Osteoblast (primary cell): ENCODE results near the gene LMOD2. TPM values are rescaled to one million over a fixed set of nuclear protein-coding genes. Genes with fewer than 3 reads are reported as not detected.

Experiments
- DNase-seq: peaks from one replicate; pipeline ENCODE4 v3.0.0; 2011; ENCODE audit warnings: low spot score, mixed read lengths; ENCODE audit not compliant: insufficient read length; ENCODE audit errors: missing footprints
- H2AFZ ChIP-seq: 2 replicates; pipeline ENCODE4 v1.6.0; 2011; ENCODE audit warnings: mild to moderate bottlenecking, low read length
- H3K27ac ChIP-seq: 2 replicates; pipeline ENCODE4 v1.5.1; 2011; ENCODE audit warnings: mild to moderate bottlenecking, low read depth, low read length, moderate library complexity
- H3K27me3 ChIP-seq: 2 replicates; pipeline ENCODE4 v1.6.0; 2012; ENCODE audit warnings: mild to moderate bottlenecking, control low read depth, inconsistent platforms, low read length, moderate library complexity; ENCODE audit not compliant: insufficient read depth
- H3K36me3 ChIP-seq: 2 replicates; pipeline ENCODE4 v1.5.1; 2011; ENCODE audit warnings: mild to moderate bottlenecking, low read length, control low read depth, moderate library complexity; ENCODE audit not compliant: insufficient read depth
- H3K4me1 ChIP-seq: 2 replicates; pipeline ENCODE4 v1.5.1; 2011; ENCODE audit warnings: mild to moderate bottlenecking, low read length, control low read depth, moderate library complexity; ENCODE audit not compliant: insufficient read depth
- H3K4me2 ChIP-seq: 2 replicates; pipeline ENCODE4 v1.6.0; 2011; ENCODE audit warnings: mild to moderate bottlenecking, low read length; ENCODE audit not compliant: insufficient read depth
- H3K4me3 ChIP-seq: fragments of 200-600 bp; sonication (generic); 3 replicates; pipeline ENCODE4 v1.5.1; 2012; ENCODE audit warnings: mild to moderate bottlenecking, low read length, inconsistent platforms; ENCODE audit not compliant: insufficient read depth
- H3K79me2 ChIP-seq: 2 replicates; pipeline ENCODE4 v1.6.0; 2012; ENCODE audit warnings: mild to moderate bottlenecking, low read length, control low read depth, inconsistent platforms; ENCODE audit not compliant: insufficient read depth
- H3K9me3 ChIP-seq: 2 replicates; pipeline ENCODE4 v1.5.1; 2011; ENCODE audit warnings: low read depth, low read length, control low read depth
- H4K20me1 ChIP-seq: 2 replicates; pipeline ENCODE4 v1.6.0; 2012; ENCODE audit warnings: mild to moderate bottlenecking, low read length, control low read depth; ENCODE audit not compliant: insufficient read depth
- total RNA-seq: library from RNA; depleted of rRNA; stranded (reverse); fragments of >200 nt; gene quantifications from 2 replicates; pipeline ENCODE4 v1.2.3, GENCODE V29; 2012
- TF ChIP-seq, protein P1 (sequence below): IDR thresholded peaks from 2 replicates; pipeline ENCODE4 v1.5.1; 2011; ENCODE audit warnings: mild to moderate bottlenecking, low read depth, low read length, moderate library complexity; ENCODE audit errors: extremely low read depth

The LMOD2 gene
- total RNA-seq, 1 donor: not detected

DNA sequence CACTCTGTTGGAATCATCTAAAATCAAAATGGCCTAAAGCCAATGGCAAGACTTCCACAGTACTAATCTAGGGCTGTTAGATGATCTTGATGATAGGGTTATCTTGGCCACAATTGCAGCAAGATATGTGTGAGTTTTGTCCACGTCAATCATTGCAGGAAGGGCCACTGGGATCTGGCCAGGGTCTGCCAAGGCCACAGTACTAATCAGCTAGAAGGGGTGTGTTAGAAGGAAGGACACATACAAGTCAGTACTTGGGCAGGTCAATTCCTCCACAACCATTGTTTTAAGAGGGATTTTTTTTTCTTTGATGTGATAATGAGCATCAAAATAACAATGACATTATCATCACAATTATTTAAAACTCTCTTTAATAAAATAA is 1.6 kb downstream of the LMOD2 start:
- no peak overlapping the region for H3K27ac ChIP-seq

GRCh38 chr7:123658023-123658422 is 2.4 kb downstream of the LMOD2 start:
- Histone ChIP-seq H3K79me2 (no peaks in the 10 kb centered on the region), H3K27me3 (no peaks in the 10 kb centered on the region), H4K20me1 (no peaks in the 10 kb centered on the region), H3K27ac (no peak overlapping the region), H3K36me3 (no peaks in the 10 kb centered on the region), H3K9me3 (no peaks in the 10 kb centered on the region), H3K4me1 (no peaks in the 10 kb centered on the region), H3K4me3 (no peak overlapping the region), H3K4me2 (no peak overlapping the region), H2AFZ (no peak overlapping the region)
- TF ChIP-seq, protein P1, sequence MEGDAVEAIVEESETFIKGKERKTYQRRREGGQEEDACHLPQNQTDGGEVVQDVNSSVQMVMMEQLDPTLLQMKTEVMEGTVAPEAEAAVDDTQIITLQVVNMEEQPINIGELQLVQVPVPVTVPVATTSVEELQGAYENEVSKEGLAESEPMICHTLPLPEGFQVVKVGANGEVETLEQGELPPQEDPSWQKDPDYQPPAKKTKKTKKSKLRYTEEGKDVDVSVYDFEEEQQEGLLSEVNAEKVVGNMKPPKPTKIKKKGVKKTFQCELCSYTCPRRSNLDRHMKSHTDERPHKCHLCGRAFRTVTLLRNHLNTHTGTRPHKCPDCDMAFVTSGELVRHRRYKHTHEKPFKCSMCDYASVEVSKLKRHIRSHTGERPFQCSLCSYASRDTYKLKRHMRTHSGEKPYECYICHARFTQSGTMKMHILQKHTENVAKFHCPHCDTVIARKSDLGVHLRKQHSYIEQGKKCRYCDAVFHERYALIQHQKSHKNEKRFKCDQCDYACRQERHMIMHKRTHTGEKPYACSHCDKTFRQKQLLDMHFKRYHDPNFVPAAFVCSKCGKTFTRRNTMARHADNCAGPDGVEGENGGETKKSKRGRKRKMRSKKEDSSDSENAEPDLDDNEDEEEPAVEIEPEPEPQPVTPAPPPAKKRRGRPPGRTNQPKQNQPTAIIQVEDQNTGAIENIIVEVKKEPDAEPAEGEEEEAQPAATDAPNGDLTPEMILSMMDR: no peak
- DNase-seq: no peak

More for the DNA sequence above, 1.6 kb downstream of the LMOD2 start:
- Histone ChIP-seq H3K27me3 (no peaks in the 10 kb centered on the region), H3K79me2 (no peaks in the 10 kb centered on the region), H2AFZ (no peak overlapping the region), H3K9me3 (no peaks in the 10 kb centered on the region), H3K4me3 (no peak overlapping the region), H3K36me3 (no peaks in the 10 kb centered on the region), H3K4me1 (no peaks in the 10 kb centered on the region), H4K20me1 (no peaks in the 10 kb centered on the region), H3K4me2 (no peak overlapping the region)
- TF ChIP-seq, protein P1: no peak
- peak; percentile 37 for DNase-seq

- H3K36me3 ChIP-seq: no peaks in the 10 kb centered on the region
- H3K27ac ChIP-seq: no peak overlapping the region
- no peak overlapping the region for H3K4me2 ChIP-seq
- TF ChIP-seq, protein P1: no peak
- H3K9me3 ChIP-seq: no peaks in the 10 kb centered on the region
- H2AFZ ChIP-seq: no peak overlapping the region
- no peaks in the 10 kb centered on the region for H4K20me1 ChIP-seq
- no peak for DNase-seq
- H3K4me3 ChIP-seq: no peak overlapping the region
- no peaks in the 10 kb centered on the region for H3K4me1 ChIP-seq
- H3K27me3 ChIP-seq: no peaks in the 10 kb centered on the region
- H3K79me2 ChIP-seq: no peaks in the 10 kb centered on the region
These were observed 5.1 kb downstream of the LMOD2 start for GRCh38 chr7:123660514-123661354.

DNA sequence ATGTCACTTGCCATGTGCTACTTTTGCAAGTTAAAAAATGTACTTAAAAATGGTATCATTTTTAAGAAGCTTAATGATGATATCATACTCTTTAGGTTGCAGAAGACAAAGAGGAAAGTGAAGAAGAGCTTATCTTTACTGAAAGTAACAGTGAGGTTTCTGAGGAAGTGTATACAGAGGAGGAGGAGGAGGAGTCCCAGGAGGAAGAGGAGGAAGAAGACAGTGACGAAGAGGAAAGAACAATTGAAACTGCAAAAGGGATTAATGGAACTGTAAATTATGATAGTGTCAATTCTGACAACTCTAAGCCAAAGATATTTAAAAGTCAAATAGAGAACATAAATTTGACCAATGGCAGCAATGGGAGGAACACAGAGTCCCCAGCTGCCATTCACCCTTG is 6.1 kb downstream of the LMOD2 start:
- H4K20me1 ChIP-seq: no peaks in the 10 kb centered on the region
- TF ChIP-seq, protein P1: no peak

More for the DNA sequence above, 6.1 kb downstream of the LMOD2 start:
- no peaks in the 10 kb centered on the region for H3K4me1 ChIP-seq
- H3K4me2 ChIP-seq: no peak overlapping the region
- no peaks in the 10 kb centered on the region for H3K79me2 ChIP-seq
- no peaks in the 10 kb centered on the region for H3K9me3 ChIP-seq
- H2AFZ ChIP-seq: no peak overlapping the region
- H3K36me3 ChIP-seq: no peaks in the 10 kb centered on the region
- no peak overlapping the region for H3K4me3 ChIP-seq
- H3K27me3 ChIP-seq: no peaks in the 10 kb centered on the region
- no peak for DNase-seq
- no peak overlapping the region for H3K27ac ChIP-seq
